ENCODE measurements around the gene IPPK. TPM values are rescaled to one million over a fixed set of nuclear protein-coding genes. Genes with fewer than 3 reads are reported as not detected.

The IPPK gene
- total RNA-seq, 1 donor from 2014 or later = 15.2 TPM

- no peak for DNase-seq (ENCODE audit: low read depth)
- no peak for TF ChIP-seq CTCF (conservative IDR thresholded peaks at IDR 0.05; ENCODE audit: low read depth, low read length)
Observed at GRCh38 chr9:92696619-92697018, 26.7 kb upstream of the IPPK start.

DNA sequence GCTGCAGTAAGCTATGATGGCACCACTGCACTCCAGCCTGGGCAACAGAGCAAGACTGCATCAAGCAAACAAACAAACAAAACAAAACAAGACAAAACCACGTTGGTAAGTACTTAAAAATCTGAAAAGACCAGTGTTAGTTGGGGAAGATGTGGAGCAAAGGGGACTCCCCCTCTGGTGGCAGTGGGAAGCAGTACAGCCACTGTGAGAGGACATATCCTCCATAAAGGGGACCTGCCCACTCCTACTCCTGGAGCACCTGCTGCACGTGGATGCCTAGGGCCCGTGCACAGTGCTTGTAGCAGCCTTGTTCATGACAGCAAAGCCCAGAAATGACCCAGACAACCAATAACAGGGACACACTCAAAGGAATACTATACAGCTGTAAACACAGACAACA lies 17.0 kb upstream of the IPPK start:
- no peak for DNase-seq (ENCODE audit: low read depth)
- TF ChIP-seq CTCF (conservative IDR thresholded peaks at IDR 0.05; ENCODE audit: low read depth, low read length) = peak; percentile 30
- no peak overlapping the region for H3K4me3 ChIP-seq (ENCODE audit: low read depth, low read length)

More at GRCh38 chr9:92696619-92697018, 26.7 kb upstream of the IPPK start:
- H3K4me3 ChIP-seq (ENCODE audit: low read depth, low read length) = no peak overlapping the region

- no peak overlapping the region for H3K4me3 ChIP-seq (ENCODE audit: low read depth, low read length)
- TF ChIP-seq CTCF (conservative IDR thresholded peaks at IDR 0.05; ENCODE audit: low read depth, low read length) = no peak
Observed at GRCh38 chr9:92685022-92685421, 15.1 kb upstream of the IPPK start.

GRCh38 chr9:92682269-92682668 lies 12.3 kb upstream of the IPPK start:
- no peak for DNase-seq (ENCODE audit: low read depth)
- no peak for TF ChIP-seq CTCF (conservative IDR thresholded peaks at IDR 0.05; ENCODE audit: low read depth, low read length)
- no peak overlapping the region for H3K4me3 ChIP-seq (ENCODE audit: low read depth, low read length)

More at GRCh38 chr9:92685022-92685421, 15.1 kb upstream of the IPPK start:
- DNase-seq (ENCODE audit: low read depth) = no peak

GRCh38 chr9:92680166-92681119 lies 10.5 kb upstream of the IPPK start:
- TF ChIP-seq CTCF (conservative IDR thresholded peaks at IDR 0.05; ENCODE audit: low read depth, low read length) = no peak
- no peak for DNase-seq (ENCODE audit: low read depth)
- H3K4me3 ChIP-seq (ENCODE audit: low read depth, low read length) = no peak overlapping the region

GRCh38 chr9:92679413-92680165 lies 9.7 kb upstream of the IPPK start:
- H3K4me3 ChIP-seq (ENCODE audit: low read depth, low read length) = no peak overlapping the region

More at GRCh38 chr9:92679413-92680165, 9.7 kb upstream of the IPPK start:
- no peak for DNase-seq (ENCODE audit: low read depth)
- no peak for TF ChIP-seq CTCF (conservative IDR thresholded peaks at IDR 0.05; ENCODE audit: low read depth, low read length)
